SK-N-SH (cell line): Measurements from ENCODE around the gene ELMO3. TPM values are rescaled to one million over a fixed set of nuclear protein-coding genes. Genes with fewer than 3 reads are reported as not detected.

ENCODE experiments used
- CTCF ChIA-PET: fragments of 300-600, 350-600 bp; formaldehyde crosslinking; extraction: SDS; loops from one replicate; lab custom pipeline; 2021; lab: Yijun Ruan, JAX
- POLR2A ChIA-PET: fragments of 350-600 bp; sonication (Branson Sonifier 250); formaldehyde crosslinking; extraction: SDS; loops from one replicate; lab custom pipeline; 2020; ENCODE audit warnings: antibody characterized with exemption, inconsistent platforms; lab: Yijun Ruan, JAX
- DNase-seq: peaks from one replicate; pipeline ENCODE4 v3.0.0; 2012
- H2AFZ ChIP-seq: fragments of 200-600 bp; sonication (generic); 2 replicates; pipeline ENCODE4 v1.8.1; 2016; ENCODE audit warnings: antibody characterized with exemption, mild to moderate bottlenecking, low read depth
- H3F3A ChIP-seq: fragments of 200-600 bp; sonication (generic); replicated peaks from 2 replicates; pipeline ENCODE3; 2016; ENCODE audit warnings: antibody characterized with exemption, mild to moderate bottlenecking; ENCODE audit not compliant: insufficient read depth
- H3K27ac ChIP-seq, 2 experiments: fragments of 200-500 bp in 1 of 2; fragments of 200-600 bp in 1 of 2; sonication (Bioruptor generic) in 1 of 2; sonication (generic), shearing (Covaris generic) in 1 of 2; 2 replicates each; pipeline versions ENCODE4 v1.5.1 to v1.6.1; 2014 to 2016; ENCODE audit warnings: low read depth in 2 of 2, inconsistent platforms in 1 of 2, low read length in 1 of 2, mild to moderate bottlenecking in 1 of 2, mixed read lengths in 1 of 2
- H3K27me3 ChIP-seq: fragments of 200-600 bp; sonication (generic), shearing (Covaris generic); 2 replicates; pipeline ENCODE4 v1.6.1; 2016; ENCODE audit warnings: mixed run types; ENCODE audit not compliant: insufficient read depth
- H3K36me3 ChIP-seq, 2 experiments: fragments of 200-500 bp in 1 of 2; fragments of 200-600 bp in 1 of 2; sonication (Bioruptor generic) in 1 of 2; sonication (generic) in 1 of 2; replicated peaks in 1 of 2; 2 replicates each; pipeline versions ENCODE3 to v1.5.1; 2014 to 2016; ENCODE audit warnings: low read length in 1 of 2, mild to moderate bottlenecking in 1 of 2; ENCODE audit not compliant: insufficient read depth in 2 of 2, control insufficient read depth in 1 of 2
- H3K4me1 ChIP-seq, 2 experiments: fragments of 200-500 bp in 1 of 2; fragments of 200-600 bp in 1 of 2; sonication (Bioruptor generic) in 1 of 2; sonication (generic), shearing (Covaris generic) in 1 of 2; 2 replicates each; pipeline versions ENCODE4 v1.5.1 to v1.6.1; 2014 to 2016; ENCODE audit warnings: low read depth in 1 of 2, low read length in 1 of 2, mixed run types in 1 of 2; ENCODE audit not compliant: insufficient read depth in 2 of 2, control insufficient read depth in 1 of 2
- H3K4me2 ChIP-seq: fragments of 200-600 bp; sonication (generic), shearing (Covaris generic); 2 replicates; pipeline ENCODE4 v1.6.1; 2017; ENCODE audit warnings: mixed run types
- H3K4me3 ChIP-seq, 2 experiments: fragments of 200-500 bp in 1 of 2; fragments of 200-600 bp in 1 of 2; sonication (Bioruptor generic) in 1 of 2; sonication (generic), shearing (Covaris generic) in 1 of 2; 2 replicates each; pipeline versions ENCODE4 v1.5.1 to v1.8.1; 2014 to 2016; ENCODE audit warnings: low read depth in 2 of 2, inconsistent platforms in 1 of 2, low read length in 1 of 2, mild to moderate bottlenecking in 1 of 2, mixed read lengths in 1 of 2, moderate library complexity in 1 of 2
- H3K79me2 ChIP-seq: fragments of 200-600 bp; sonication (generic); 2 replicates; pipeline ENCODE4 v1.8.1; 2017; ENCODE audit warnings: mild to moderate bottlenecking; ENCODE audit not compliant: insufficient read depth
- H3K9ac ChIP-seq: fragments of 200-600 bp; sonication (generic); 2 replicates; pipeline ENCODE4 v1.6.1; 2017; ENCODE audit warnings: mixed run types
- H3K9me2 ChIP-seq: fragments of 200-600 bp; sonication (generic); 2 replicates; pipeline ENCODE4 v1.6.1; 2017; ENCODE audit warnings: mixed run types
- H3K9me3 ChIP-seq: fragments of 200-600 bp; sonication (generic); 2 replicates; pipeline ENCODE4 v1.6.1; 2017; ENCODE audit warnings: mixed run types, mild to moderate bottlenecking, moderate library complexity
- H4K20me1 ChIP-seq: fragments of 200-600 bp; sonication (generic); 2 replicates; pipeline ENCODE4 v1.6.1; 2017; ENCODE audit warnings: mild to moderate bottlenecking, mixed run types; ENCODE audit not compliant: insufficient read depth
- EP300 ChIP-seq, 2 experiments: IDR thresholded peaks; 2 replicates each; pipeline versions ENCODE4 v1.4.0 to v1.6.1; 2012; ENCODE audit warnings: borderline replicate concordance in 1 of 2, low read depth in 1 of 2, low read length in 1 of 2
- EZH2phosphoT487 ChIP-seq: fragments of 200-600 bp; sonication (generic); IDR thresholded peaks from 2 replicates; pipeline ENCODE4 v1.6.1; 2017; ENCODE audit warnings: low read depth, mixed run types, mild to moderate bottlenecking, antibody characterized with exemption, moderate library complexity, borderline replicate concordance
- FOSL2 ChIP-seq: IDR thresholded peaks from 2 replicates; pipeline ENCODE4 v1.4.0; 2012; ENCODE audit warnings: low read depth, mild to moderate bottlenecking, moderate library complexity, borderline replicate concordance
- FOXM1 ChIP-seq: IDR thresholded peaks from 2 replicates; pipeline ENCODE4 v1.4.0; 2012; ENCODE audit warnings: low read depth, mild to moderate bottlenecking
- GABPA ChIP-seq: IDR thresholded peaks from 2 replicates; pipeline ENCODE4 v1.4.0; 2012; ENCODE audit warnings: low read depth, mild to moderate bottlenecking
- JUND ChIP-seq: IDR thresholded peaks from 2 replicates; pipeline ENCODE4 v1.4.0; 2012
- MXI1 ChIP-seq: IDR thresholded peaks from 2 replicates; pipeline ENCODE4 v1.6.1; 2012; ENCODE audit warnings: mild to moderate bottlenecking, low read depth, low read length, improper control_type of control experiment
- RAD21 ChIP-seq: IDR thresholded peaks from 2 replicates; pipeline ENCODE4 v1.6.1; 2012; ENCODE audit warnings: mild to moderate bottlenecking, low read length
- RXRA ChIP-seq: IDR thresholded peaks from 2 replicates; pipeline ENCODE4 v1.4.0; 2012; ENCODE audit warnings: low read depth, mild to moderate bottlenecking, borderline replicate concordance
- SMC3 ChIP-seq: IDR thresholded peaks from 2 replicates; pipeline ENCODE4 v1.6.1; 2012; ENCODE audit warnings: low read depth, low read length, improper control_type of control experiment
- TCF12 ChIP-seq: IDR thresholded peaks from 2 replicates; pipeline ENCODE4 v1.4.0; 2012
- TEAD4 ChIP-seq: IDR thresholded peaks from 2 replicates; pipeline ENCODE4 v1.4.0; 2012; ENCODE audit warnings: mild to moderate bottlenecking, borderline replicate concordance; ENCODE audit not compliant: insufficient read depth
- YY1 ChIP-seq: IDR thresholded peaks from 2 replicates; pipeline ENCODE4 v1.4.0; 2012; ENCODE audit warnings: low read depth, mild to moderate bottlenecking
- WGBS: methylation state at CpG from one replicate; pipeline ENCODE4 v1.1.6; 2017; ENCODE audit warnings: low lambda C conversion rate; 5-methylcytosine and 5-hydroxymethylcytosine counted together
- polyA plus RNA-seq, 3 experiments: library from polyadenylated mRNA; depleted of rRNA; stranded (reverse); fragments of >200 nt; gene quantifications; 2 replicates each; pipeline ENCODE4 v1.2.3, GENCODE V29; 2012
- TF ChIP-seq, protein P1 (sequence below): fragments of 200-600 bp; sonication (generic); IDR thresholded peaks from 2 replicates; pipeline ENCODE4 v1.6.1; 2017; ENCODE audit warnings: antibody characterized with exemption, mild to moderate bottlenecking, moderate library complexity
- TF ChIP-seq, protein P2 (sequence below): IDR thresholded peaks from 2 replicates; pipeline ENCODE4; 2012
- TF ChIP-seq, protein P3 (sequence below): IDR thresholded peaks from 2 replicates; pipeline ENCODE4 v1.4.0; 2012; ENCODE audit warnings: low read depth, borderline replicate concordance
- TF ChIP-seq, protein P4 (sequence below): IDR thresholded peaks from 2 replicates; pipeline ENCODE4 v1.4.0; 2012; ENCODE audit warnings: low read depth
- TF ChIP-seq, protein P5 (sequence below): IDR thresholded peaks from 2 replicates; pipeline ENCODE4 v1.6.1; 2012; ENCODE audit warnings: mild to moderate bottlenecking, low read depth, low read length, moderate library complexity
- TF ChIP-seq, protein P6 (sequence below): fragments of 150-350 bp; IDR thresholded peaks from 2 replicates; pipeline ENCODE4 v1.6.1; 2016; ENCODE audit warnings: mild to moderate bottlenecking, low read depth, low read length

The ELMO3 gene
- polyA plus RNA-seq, 1 of the 3 experiments (the other 2 are of a cell fraction) = 2.3 TPM

DNA sequence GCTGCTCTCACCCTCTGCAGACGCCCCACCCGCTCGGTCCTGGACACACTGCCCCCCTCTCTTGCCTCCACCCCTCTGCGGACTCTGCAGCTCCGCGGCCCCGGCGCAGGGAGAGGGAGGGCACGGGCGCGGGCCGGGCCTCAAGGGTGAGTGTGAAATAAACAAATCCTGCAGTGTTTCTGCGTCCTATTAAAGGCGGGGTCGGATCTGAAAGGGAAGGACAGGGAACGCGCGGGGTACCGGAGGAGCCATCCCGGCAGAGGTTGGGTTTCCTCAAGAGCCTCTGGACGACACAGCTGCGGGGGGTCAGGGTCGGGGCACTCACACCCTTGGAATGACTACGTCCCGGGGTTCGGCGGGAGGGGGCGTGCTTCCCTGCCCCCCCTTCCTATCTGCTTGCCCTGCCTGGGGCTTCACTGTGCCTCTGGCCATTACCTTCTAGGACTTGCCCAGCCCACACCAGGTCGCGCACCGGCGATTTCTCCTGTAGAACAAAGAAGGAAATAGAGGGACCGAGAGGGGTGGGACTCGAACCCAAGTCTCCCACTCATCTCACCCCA, 34.9 kb upstream of the ELMO3 start:
- POLR2A ChIA-PET = interaction anchor here (0.6 to 3.9 kb wide), 6 partner anchors 10 to 30 kb away, joined by 3 to 37 read pairs (median 5); partner anchors contain the start of gene B3GNT9
- no peak overlapping the region for H3K4me2 ChIP-seq

More for the DNA sequence above, 34.9 kb upstream of the ELMO3 start:
- no peaks in the 10 kb centered on the region for H3K9me3 ChIP-seq
- CTCF ChIA-PET = interaction anchor here (1.1 to 14.2 kb wide), 10 partner anchors 9 to 210 kb away, joined by 4 to 470 read pairs (median 8); partner anchors contain the start of genes B3GNT9 and CBFB
- H3K9me2 ChIP-seq = no peaks in the 10 kb centered on the region
- whole genome bisulfite sequencing = 46% methylated on average over 28 of the region's 34 CpGs
- no peak overlapping the region for H2AFZ ChIP-seq
- no peaks in the 10 kb centered on the region for H3K27me3 ChIP-seq
- H3K9ac ChIP-seq = no peak overlapping the region
- TF ChIP-seq JUND (no peak), RXRA (no peak), TCF12 (no peak), EZH2phosphoT487 (no peak), EP300 (IDR thresholded peaks at IDR 0.05; ENCODE audit: borderline replicate concordance in 1 of 2, low read depth in 1 of 2, low read length in 1 of 2) (no peak), FOXM1 (no peak), FOSL2 (no peak), RAD21 (no peak), YY1 (no peak), MXI1 (no peak), SMC3 (no peak), TEAD4 (no peak), GABPA (no peak)
- TF ChIP-seq, protein P1, sequence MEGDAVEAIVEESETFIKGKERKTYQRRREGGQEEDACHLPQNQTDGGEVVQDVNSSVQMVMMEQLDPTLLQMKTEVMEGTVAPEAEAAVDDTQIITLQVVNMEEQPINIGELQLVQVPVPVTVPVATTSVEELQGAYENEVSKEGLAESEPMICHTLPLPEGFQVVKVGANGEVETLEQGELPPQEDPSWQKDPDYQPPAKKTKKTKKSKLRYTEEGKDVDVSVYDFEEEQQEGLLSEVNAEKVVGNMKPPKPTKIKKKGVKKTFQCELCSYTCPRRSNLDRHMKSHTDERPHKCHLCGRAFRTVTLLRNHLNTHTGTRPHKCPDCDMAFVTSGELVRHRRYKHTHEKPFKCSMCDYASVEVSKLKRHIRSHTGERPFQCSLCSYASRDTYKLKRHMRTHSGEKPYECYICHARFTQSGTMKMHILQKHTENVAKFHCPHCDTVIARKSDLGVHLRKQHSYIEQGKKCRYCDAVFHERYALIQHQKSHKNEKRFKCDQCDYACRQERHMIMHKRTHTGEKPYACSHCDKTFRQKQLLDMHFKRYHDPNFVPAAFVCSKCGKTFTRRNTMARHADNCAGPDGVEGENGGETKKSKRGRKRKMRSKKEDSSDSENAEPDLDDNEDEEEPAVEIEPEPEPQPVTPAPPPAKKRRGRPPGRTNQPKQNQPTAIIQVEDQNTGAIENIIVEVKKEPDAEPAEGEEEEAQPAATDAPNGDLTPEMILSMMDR = no peak
- TF ChIP-seq, protein P2, sequence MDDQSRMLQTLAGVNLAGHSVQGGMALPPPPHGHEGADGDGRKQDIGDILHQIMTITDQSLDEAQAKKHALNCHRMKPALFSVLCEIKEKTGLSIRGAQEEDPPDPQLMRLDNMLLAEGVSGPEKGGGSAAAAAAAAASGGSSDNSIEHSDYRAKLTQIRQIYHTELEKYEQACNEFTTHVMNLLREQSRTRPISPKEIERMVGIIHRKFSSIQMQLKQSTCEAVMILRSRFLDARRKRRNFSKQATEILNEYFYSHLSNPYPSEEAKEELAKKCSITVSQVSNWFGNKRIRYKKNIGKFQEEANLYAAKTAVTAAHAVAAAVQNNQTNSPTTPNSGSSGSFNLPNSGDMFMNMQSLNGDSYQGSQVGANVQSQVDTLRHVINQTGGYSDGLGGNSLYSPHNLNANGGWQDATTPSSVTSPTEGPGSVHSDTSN = no peak
- TF ChIP-seq, protein P3, sequence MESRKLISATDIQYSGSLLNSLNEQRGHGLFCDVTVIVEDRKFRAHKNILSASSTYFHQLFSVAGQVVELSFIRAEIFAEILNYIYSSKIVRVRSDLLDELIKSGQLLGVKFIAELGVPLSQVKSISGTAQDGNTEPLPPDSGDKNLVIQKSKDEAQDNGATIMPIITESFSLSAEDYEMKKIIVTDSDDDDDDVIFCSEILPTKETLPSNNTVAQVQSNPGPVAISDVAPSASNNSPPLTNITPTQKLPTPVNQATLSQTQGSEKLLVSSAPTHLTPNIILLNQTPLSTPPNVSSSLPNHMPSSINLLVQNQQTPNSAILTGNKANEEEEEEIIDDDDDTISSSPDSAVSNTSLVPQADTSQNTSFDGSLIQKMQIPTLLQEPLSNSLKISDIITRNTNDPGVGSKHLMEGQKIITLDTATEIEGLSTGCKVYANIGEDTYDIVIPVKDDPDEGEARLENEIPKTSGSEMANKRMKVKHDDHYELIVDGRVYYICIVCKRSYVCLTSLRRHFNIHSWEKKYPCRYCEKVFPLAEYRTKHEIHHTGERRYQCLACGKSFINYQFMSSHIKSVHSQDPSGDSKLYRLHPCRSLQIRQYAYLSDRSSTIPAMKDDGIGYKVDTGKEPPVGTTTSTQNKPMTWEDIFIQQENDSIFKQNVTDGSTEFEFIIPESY = no peak
- TF ChIP-seq, protein P4, sequence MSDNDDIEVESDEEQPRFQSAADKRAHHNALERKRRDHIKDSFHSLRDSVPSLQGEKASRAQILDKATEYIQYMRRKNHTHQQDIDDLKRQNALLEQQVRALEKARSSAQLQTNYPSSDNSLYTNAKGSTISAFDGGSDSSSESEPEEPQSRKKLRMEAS = no peak
- TF ChIP-seq, protein P5, sequence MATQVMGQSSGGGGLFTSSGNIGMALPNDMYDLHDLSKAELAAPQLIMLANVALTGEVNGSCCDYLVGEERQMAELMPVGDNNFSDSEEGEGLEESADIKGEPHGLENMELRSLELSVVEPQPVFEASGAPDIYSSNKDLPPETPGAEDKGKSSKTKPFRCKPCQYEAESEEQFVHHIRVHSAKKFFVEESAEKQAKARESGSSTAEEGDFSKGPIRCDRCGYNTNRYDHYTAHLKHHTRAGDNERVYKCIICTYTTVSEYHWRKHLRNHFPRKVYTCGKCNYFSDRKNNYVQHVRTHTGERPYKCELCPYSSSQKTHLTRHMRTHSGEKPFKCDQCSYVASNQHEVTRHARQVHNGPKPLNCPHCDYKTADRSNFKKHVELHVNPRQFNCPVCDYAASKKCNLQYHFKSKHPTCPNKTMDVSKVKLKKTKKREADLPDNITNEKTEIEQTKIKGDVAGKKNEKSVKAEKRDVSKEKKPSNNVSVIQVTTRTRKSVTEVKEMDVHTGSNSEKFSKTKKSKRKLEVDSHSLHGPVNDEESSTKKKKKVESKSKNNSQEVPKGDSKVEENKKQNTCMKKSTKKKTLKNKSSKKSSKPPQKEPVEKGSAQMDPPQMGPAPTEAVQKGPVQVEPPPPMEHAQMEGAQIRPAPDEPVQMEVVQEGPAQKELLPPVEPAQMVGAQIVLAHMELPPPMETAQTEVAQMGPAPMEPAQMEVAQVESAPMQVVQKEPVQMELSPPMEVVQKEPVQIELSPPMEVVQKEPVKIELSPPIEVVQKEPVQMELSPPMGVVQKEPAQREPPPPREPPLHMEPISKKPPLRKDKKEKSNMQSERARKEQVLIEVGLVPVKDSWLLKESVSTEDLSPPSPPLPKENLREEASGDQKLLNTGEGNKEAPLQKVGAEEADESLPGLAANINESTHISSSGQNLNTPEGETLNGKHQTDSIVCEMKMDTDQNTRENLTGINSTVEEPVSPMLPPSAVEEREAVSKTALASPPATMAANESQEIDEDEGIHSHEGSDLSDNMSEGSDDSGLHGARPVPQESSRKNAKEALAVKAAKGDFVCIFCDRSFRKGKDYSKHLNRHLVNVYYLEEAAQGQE = no peak
- TF ChIP-seq, protein P6, sequence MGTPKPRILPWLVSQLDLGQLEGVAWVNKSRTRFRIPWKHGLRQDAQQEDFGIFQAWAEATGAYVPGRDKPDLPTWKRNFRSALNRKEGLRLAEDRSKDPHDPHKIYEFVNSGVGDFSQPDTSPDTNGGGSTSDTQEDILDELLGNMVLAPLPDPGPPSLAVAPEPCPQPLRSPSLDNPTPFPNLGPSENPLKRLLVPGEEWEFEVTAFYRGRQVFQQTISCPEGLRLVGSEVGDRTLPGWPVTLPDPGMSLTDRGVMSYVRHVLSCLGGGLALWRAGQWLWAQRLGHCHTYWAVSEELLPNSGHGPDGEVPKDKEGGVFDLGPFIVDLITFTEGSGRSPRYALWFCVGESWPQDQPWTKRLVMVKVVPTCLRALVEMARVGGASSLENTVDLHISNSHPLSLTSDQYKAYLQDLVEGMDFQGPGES = no peak
- H3K36me3 ChIP-seq = no peaks in the 10 kb centered on the region
- no peaks in the 10 kb centered on the region for H4K20me1 ChIP-seq
- H3K4me3 ChIP-seq = peak overlapping the region in 1 of 2 experiments; percentile 49; a peak in 2 of 4 replicates
- peak overlapping the region in 1 of 2 experiments; percentile 90; a peak in 2 of 4 replicates for H3K27ac ChIP-seq
- H3F3A ChIP-seq = peaks cover 14% of the 10 kb centered on the region
- no peaks in the 10 kb centered on the region for H3K79me2 ChIP-seq
- H3K4me1 ChIP-seq = peaks cover 0 to 29% of the 10 kb centered on the region in 2 experiments; a peak in 1 of 4 replicates
- peak; percentile 77 for DNase-seq
